SK-N-SH (cell line): ENCODE results near the gene CAMK2D. TPM values are rescaled to one million over a fixed set of nuclear protein-coding genes. Genes with fewer than 3 reads are reported as not detected.

ENCODE experiments used
- CTCF ChIA-PET: fragments of 300-600, 350-600 bp; formaldehyde crosslinking; extraction: SDS; loops from one replicate; lab custom pipeline; 2021; lab: Yijun Ruan, JAX
- POLR2A ChIA-PET: fragments of 350-600 bp; sonication (Branson Sonifier 250); formaldehyde crosslinking; extraction: SDS; loops from one replicate; lab custom pipeline; 2020; ENCODE audit warnings: antibody characterized with exemption, inconsistent platforms; lab: Yijun Ruan, JAX
- DNase-seq: peaks from one replicate; pipeline ENCODE4 v3.0.0; 2012
- H2AFZ ChIP-seq: fragments of 200-600 bp; sonication (generic); 2 replicates; pipeline ENCODE4 v1.8.1; 2016; ENCODE audit warnings: antibody characterized with exemption, mild to moderate bottlenecking, low read depth
- H3F3A ChIP-seq: fragments of 200-600 bp; sonication (generic); replicated peaks from 2 replicates; pipeline ENCODE3; 2016; ENCODE audit warnings: antibody characterized with exemption, mild to moderate bottlenecking; ENCODE audit not compliant: insufficient read depth
- H3K27ac ChIP-seq, 2 experiments: fragments of 200-500 bp in 1 of 2; fragments of 200-600 bp in 1 of 2; sonication (Bioruptor generic) in 1 of 2; sonication (generic), shearing (Covaris generic) in 1 of 2; 2 replicates each; pipeline versions ENCODE4 v1.5.1 to v1.6.1; 2014 to 2016; ENCODE audit warnings: low read depth in 2 of 2, inconsistent platforms in 1 of 2, low read length in 1 of 2, mild to moderate bottlenecking in 1 of 2, mixed read lengths in 1 of 2
- H3K27me3 ChIP-seq: fragments of 200-600 bp; sonication (generic), shearing (Covaris generic); 2 replicates; pipeline ENCODE4 v1.6.1; 2016; ENCODE audit warnings: mixed run types; ENCODE audit not compliant: insufficient read depth
- H3K36me3 ChIP-seq, 2 experiments: fragments of 200-500 bp in 1 of 2; fragments of 200-600 bp in 1 of 2; sonication (Bioruptor generic) in 1 of 2; sonication (generic) in 1 of 2; replicated peaks in 1 of 2; 2 replicates each; pipeline versions ENCODE3 to v1.5.1; 2014 to 2016; ENCODE audit warnings: low read length in 1 of 2, mild to moderate bottlenecking in 1 of 2; ENCODE audit not compliant: insufficient read depth in 2 of 2, control insufficient read depth in 1 of 2
- H3K4me1 ChIP-seq, 2 experiments: fragments of 200-500 bp in 1 of 2; fragments of 200-600 bp in 1 of 2; sonication (Bioruptor generic) in 1 of 2; sonication (generic), shearing (Covaris generic) in 1 of 2; 2 replicates each; pipeline versions ENCODE4 v1.5.1 to v1.6.1; 2014 to 2016; ENCODE audit warnings: low read depth in 1 of 2, low read length in 1 of 2, mixed run types in 1 of 2; ENCODE audit not compliant: insufficient read depth in 2 of 2, control insufficient read depth in 1 of 2
- H3K4me2 ChIP-seq: fragments of 200-600 bp; sonication (generic), shearing (Covaris generic); 2 replicates; pipeline ENCODE4 v1.6.1; 2017; ENCODE audit warnings: mixed run types
- H3K4me3 ChIP-seq, 2 experiments: fragments of 200-500 bp in 1 of 2; fragments of 200-600 bp in 1 of 2; sonication (Bioruptor generic) in 1 of 2; sonication (generic), shearing (Covaris generic) in 1 of 2; 2 replicates each; pipeline versions ENCODE4 v1.5.1 to v1.8.1; 2014 to 2016; ENCODE audit warnings: low read depth in 2 of 2, inconsistent platforms in 1 of 2, low read length in 1 of 2, mild to moderate bottlenecking in 1 of 2, mixed read lengths in 1 of 2, moderate library complexity in 1 of 2
- H3K79me2 ChIP-seq: fragments of 200-600 bp; sonication (generic); 2 replicates; pipeline ENCODE4 v1.8.1; 2017; ENCODE audit warnings: mild to moderate bottlenecking; ENCODE audit not compliant: insufficient read depth
- H3K9ac ChIP-seq: fragments of 200-600 bp; sonication (generic); 2 replicates; pipeline ENCODE4 v1.6.1; 2017; ENCODE audit warnings: mixed run types
- H3K9me2 ChIP-seq: fragments of 200-600 bp; sonication (generic); 2 replicates; pipeline ENCODE4 v1.6.1; 2017; ENCODE audit warnings: mixed run types
- H3K9me3 ChIP-seq: fragments of 200-600 bp; sonication (generic); 2 replicates; pipeline ENCODE4 v1.6.1; 2017; ENCODE audit warnings: mixed run types, mild to moderate bottlenecking, moderate library complexity
- H4K20me1 ChIP-seq: fragments of 200-600 bp; sonication (generic); 2 replicates; pipeline ENCODE4 v1.6.1; 2017; ENCODE audit warnings: mild to moderate bottlenecking, mixed run types; ENCODE audit not compliant: insufficient read depth
- EP300 ChIP-seq, 2 experiments: IDR thresholded peaks; 2 replicates each; pipeline versions ENCODE4 v1.4.0 to v1.6.1; 2012; ENCODE audit warnings: borderline replicate concordance in 1 of 2, low read depth in 1 of 2, low read length in 1 of 2
- FOXJ3 ChIP-seq: sonication (generic); formaldehyde crosslinking; IDR thresholded peaks from 2 replicates; pipeline ENCODE4 v1.5.1; 2020; ENCODE audit warnings: mild to moderate bottlenecking, missing genetic modification reagents
- MAX ChIP-seq: IDR thresholded peaks from 2 replicates; pipeline ENCODE4 v1.4.0; 2012; ENCODE audit warnings: low read depth
- NFIC ChIP-seq: IDR thresholded peaks from 2 replicates; pipeline ENCODE4 v1.4.0; 2012; ENCODE audit warnings: borderline replicate concordance
- NRF1 ChIP-seq: IDR thresholded peaks from 2 replicates; pipeline ENCODE4 v1.6.1; 2012; ENCODE audit warnings: low read depth, mild to moderate bottlenecking, low read length
- POLR2AphosphoS5 ChIP-seq: IDR thresholded peaks from 2 replicates; pipeline ENCODE4 v1.6.1; 2012; ENCODE audit warnings: low read depth, low read length
- RCOR1 ChIP-seq: fragments of 150-350 bp; IDR thresholded peaks from 2 replicates; pipeline ENCODE4 v1.6.1; 2017; ENCODE audit warnings: antibody characterized with exemption, low read length
- RFX5 ChIP-seq: IDR thresholded peaks from 2 replicates; pipeline ENCODE4 v1.6.1; 2012; ENCODE audit warnings: mild to moderate bottlenecking, improper control_type of control experiment, low read length
- TCF12 ChIP-seq: IDR thresholded peaks from 2 replicates; pipeline ENCODE4 v1.4.0; 2012
- USF2 ChIP-seq: fragments of 150-350 bp; IDR thresholded peaks from 2 replicates; pipeline ENCODE4 v1.6.1; 2017; ENCODE audit warnings: antibody characterized with exemption, low read length, low read depth, borderline replicate concordance
- WGBS: methylation state at CpG from one replicate; pipeline ENCODE4 v1.1.6; 2017; ENCODE audit warnings: low lambda C conversion rate; 5-methylcytosine and 5-hydroxymethylcytosine counted together
- polyA plus RNA-seq, 3 experiments: library from polyadenylated mRNA; depleted of rRNA; stranded (reverse); fragments of >200 nt; gene quantifications; 2 replicates each; pipeline ENCODE4 v1.2.3, GENCODE V29; 2012

CAMK2D gene
- polyA plus RNA-seq, 1 of the 3 experiments (the other 2 are of a cell fraction): 17.0 TPM

GRCh38 chr4:113563691-113564378, 197.7 kb downstream of the CAMK2D start:
- H3K79me2 ChIP-seq: peaks cover 5% of the 10 kb centered on the region; the same call in 1 of the 2 replicates
- no peak overlapping the region for H3K9ac ChIP-seq
- H3K27me3 ChIP-seq: no peaks in the 10 kb centered on the region
- no peaks in the 10 kb centered on the region for H3K9me3 ChIP-seq
- no peaks in the 10 kb centered on the region for H3K9me2 ChIP-seq
- H3K36me3 ChIP-seq: peaks cover 3 to 17% of the 10 kb centered on the region in 2 experiments
- H3K4me2 ChIP-seq: no peak overlapping the region
- H3F3A ChIP-seq: no peaks in the 10 kb centered on the region
- POLR2A ChIA-PET: no interaction called here
- peaks cover 10% of the 10 kb centered on the region; the same call in 1 of the 2 replicates for H4K20me1 ChIP-seq
- no peak for DNase-seq
- H3K27ac ChIP-seq: no peak overlapping the region
- 93% methylated on average over 5 of the region's 5 CpGs for WGBS
- H3K4me1 ChIP-seq: peaks cover 3 to 31% of the 10 kb centered on the region in 2 experiments; a peak in 3 of 4 replicates
- no peak overlapping the region for H3K4me3 ChIP-seq
- H2AFZ ChIP-seq: no peak overlapping the region
- CTCF ChIA-PET: interaction anchor here (1.1 to 3.0 kb wide), 4 partner anchors 11 to 121 kb away, joined by 3 to 14 read pairs (median 6); no protein-coding TSS in a partner anchor
- TF ChIP-seq NFIC (no peak), RCOR1 (no peak), POLR2AphosphoS5 (no peak), EP300 (IDR thresholded peaks at IDR 0.05; ENCODE audit: borderline replicate concordance in 1 of 2, low read depth in 1 of 2, low read length in 1 of 2) (no peak), MAX (no peak), USF2 (no peak), RFX5 (no peak), NRF1 (no peak)

GRCh38 chr4:113561758-113562157, 199.8 kb downstream of the CAMK2D start:
- H3K4me2 ChIP-seq: no peak overlapping the region
- peaks cover 3 to 20% of the 10 kb centered on the region in 2 experiments for H3K36me3 ChIP-seq
- H3F3A ChIP-seq: no peaks in the 10 kb centered on the region
- DNase-seq: no peak
- H3K9ac ChIP-seq: no peak overlapping the region
- no peak overlapping the region for H3K27ac ChIP-seq
- ChIA-PET POLR2A (no interaction called here), CTCF (interaction anchor here (0.6 to 3.0 kb wide), 6 partner anchors 11 to 692 kb away, joined by 3 to 14 read pairs (median 4); no protein-coding TSS in a partner anchor)
- no peaks in the 10 kb centered on the region for H3K9me2 ChIP-seq
- no peaks in the 10 kb centered on the region for H3K27me3 ChIP-seq
- peaks cover 3 to 31% of the 10 kb centered on the region in 2 experiments; a peak in 3 of 4 replicates for H3K4me1 ChIP-seq
- 97% methylated on average over 2 of the region's 2 CpGs for WGBS
- peaks cover 5% of the 10 kb centered on the region; the same call in 1 of the 2 replicates for H3K79me2 ChIP-seq
- peaks cover 7% of the 10 kb centered on the region; the same call in 1 of the 2 replicates for H4K20me1 ChIP-seq
- H2AFZ ChIP-seq: no peak overlapping the region
- TF ChIP-seq RFX5 (no peak), NFIC (no peak), TCF12 (no peak), FOXJ3 (CRISPR knock-in tag) (no peak)
- no peaks in the 10 kb centered on the region for H3K9me3 ChIP-seq
- no peak overlapping the region for H3K4me3 ChIP-seq
